ENCODE results near the gene NDE1. TPM values are rescaled to one million over a fixed set of nuclear protein-coding genes. Genes with fewer than 3 reads are reported as not detected.

The NDE1 gene
- total and polyA plus RNA-seq, 4 donors = 2.5 to 17.3 (median 4.4) TPM

- Histone ChIP-seq H3K27ac (ENCODE audit: low read depth in 1 of 2, low read length in 2 of 2) (no peak overlapping the region), H3K36me3 (ENCODE audit: control insufficient read depth in 4 of 4, insufficient read depth in 3 of 4, low read depth in 1 of 4, low read length in 3 of 4) (no peaks in the 10 kb centered on the region), H3K4me1 (ENCODE audit: control insufficient read depth in 4 of 4, insufficient read depth in 4 of 4, low read length in 3 of 4) (no peaks in the 10 kb centered on the region)
Measured at GRCh38 chr16:15658149-15658548, 8.1 kb downstream of the NDE1 start.

More at GRCh38 chr16:15658149-15658548, 8.1 kb downstream of the NDE1 start:
- DNase-seq (ENCODE audit: low spot score) = no peak
- Histone ChIP-seq H3K4me3 (ENCODE audit: low read depth in 1 of 3, low read length in 3 of 3) (no peak overlapping the region), H3K9me3 (ENCODE audit: control insufficient read depth in 4 of 4, low read length in 3 of 4) (no peaks in the 10 kb centered on the region), H3K27me3 (ENCODE audit: control insufficient read depth in 4 of 4, insufficient read depth in 4 of 4, low read length in 3 of 4) (no peaks in the 10 kb centered on the region), H3K9ac (ENCODE audit: low read depth in 1 of 2, low read length in 2 of 2) (no peak overlapping the region)
- TF ChIP-seq ATF3 (IDR thresholded peaks at IDR 0.05) (no peak), RAD21 (IDR thresholded peaks at IDR 0.05) (no peak), SP1 (IDR thresholded peaks at IDR 0.05) (no peak), TAF1 (conservative IDR thresholded peaks at IDR 0.05) (no peak), REST (IDR thresholded peaks at IDR 0.05) (no peak), ZBTB33 (IDR thresholded peaks at IDR 0.05) (no peak), MAX (IDR thresholded peaks at IDR 0.05) (no peak), EGR1 (IDR thresholded peaks at IDR 0.05; ENCODE audit: low read depth in 2 of 2) (no peak), YY1 (IDR thresholded peaks at IDR 0.05) (no peak), FOXA1 (IDR thresholded peaks at IDR 0.05) (no peak), HNF4A (conservative IDR thresholded peaks at IDR 0.05) (no peak), GABPA (IDR thresholded peaks at IDR 0.05 in 1 of 2, conservative IDR thresholded peaks at IDR 0.05 in 1 of 2) (no peak), HNF4G (IDR thresholded peaks at IDR 0.05) (no peak), JUND (IDR thresholded peaks at IDR 0.05) (no peak), NR2F2 (IDR thresholded peaks at IDR 0.05) (no peak), RXRA (IDR thresholded peaks at IDR 0.05) (no peak), CTCF (IDR thresholded peaks at IDR 0.05; ENCODE audit: low read depth, low read length, missing input control) (no peak), FOXA2 (IDR thresholded peaks at IDR 0.05) (no peak)
- 92% methylated on average over 6 of the region's 6 CpGs for WGBS

All from liver (tissue), 9 donors.